T-helper 9 cell (primary cell): ENCODE measurements around the gene FHIT.

Experiments
- DNase-seq: peaks from one replicate; pipeline ENCODE4 v3.0.0-alpha.2; 2020

Gene FHIT

DNA sequence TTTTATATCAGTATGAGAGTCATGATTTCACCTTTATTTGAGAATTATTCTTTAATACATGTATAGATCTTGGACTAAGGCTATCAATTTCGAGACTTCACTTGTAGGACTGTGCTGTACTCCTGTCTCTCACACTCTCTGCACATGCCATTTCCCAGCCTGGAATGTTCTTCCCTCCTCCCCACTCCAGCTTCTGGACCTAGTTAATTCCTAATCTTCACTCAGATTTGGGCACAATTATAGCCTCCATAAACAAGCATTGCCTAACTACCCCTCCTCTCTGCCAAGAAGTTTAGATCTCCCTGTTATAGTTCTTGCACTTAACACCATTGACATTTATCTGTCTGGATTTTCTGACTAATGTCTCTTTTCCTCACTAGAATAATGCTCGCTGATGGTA lies 88.3 kb downstream of the FHIT start:
- no peak for DNase-seq

DNA sequence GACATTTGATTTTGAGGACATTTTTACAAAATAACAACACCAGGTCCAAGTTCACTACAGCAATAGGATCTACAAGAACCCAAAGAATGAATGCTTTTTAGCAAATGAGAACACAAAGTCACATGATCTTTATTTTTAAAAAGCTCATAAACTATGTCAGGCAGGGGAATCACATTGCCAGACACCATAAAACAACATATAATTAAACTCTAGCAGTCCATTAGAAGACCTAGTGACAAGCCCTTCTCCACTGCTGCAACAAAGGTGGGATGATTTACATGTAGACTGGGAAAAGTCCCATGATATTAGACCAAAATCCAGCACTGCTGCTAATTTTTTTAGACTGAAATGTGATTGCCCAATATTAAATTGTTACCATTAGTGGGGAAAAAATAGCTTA lies 92.6 kb downstream of the FHIT start:
- DNase-seq = no peak

DNA sequence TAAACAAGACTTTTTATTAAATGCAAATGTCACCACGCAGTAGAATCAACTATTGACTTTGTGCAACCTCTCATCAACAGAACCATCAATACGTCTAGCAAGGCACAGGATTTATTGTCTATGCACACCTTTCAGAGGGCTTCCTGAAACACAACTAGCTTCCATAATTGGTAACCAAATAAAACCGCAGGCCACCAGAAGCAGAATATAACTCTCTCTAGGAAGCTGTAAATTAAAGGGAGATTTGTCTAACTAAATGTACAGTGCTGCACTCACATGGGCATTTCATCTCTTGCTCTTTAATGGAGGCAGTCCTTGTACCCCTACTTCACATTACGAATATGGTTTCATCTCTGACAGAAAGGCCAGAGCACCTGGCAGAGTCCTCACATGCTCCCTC lies 93.0 kb downstream of the FHIT start:
- DNase-seq = no peak

DNA sequence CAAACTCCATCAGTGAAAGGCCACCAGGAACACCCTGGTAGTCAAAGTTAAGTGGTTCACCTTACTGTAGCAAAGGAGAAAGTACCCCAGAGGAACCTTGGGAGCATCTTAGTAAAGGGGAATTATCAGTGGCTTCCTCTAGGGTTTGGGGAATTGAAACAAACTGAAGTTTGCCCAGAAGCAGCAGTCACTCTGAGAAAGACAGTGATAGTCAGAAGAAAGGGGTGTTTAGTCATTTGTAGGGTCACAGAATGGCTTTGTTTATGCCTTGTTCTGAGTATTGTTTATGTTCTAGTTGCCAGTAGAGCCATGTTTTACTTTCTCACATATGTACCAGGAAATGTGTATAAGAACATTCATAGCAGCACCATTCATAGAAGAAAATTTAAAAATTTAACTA lies 93.8 kb downstream of the FHIT start:
- no peak for DNase-seq

DNA sequence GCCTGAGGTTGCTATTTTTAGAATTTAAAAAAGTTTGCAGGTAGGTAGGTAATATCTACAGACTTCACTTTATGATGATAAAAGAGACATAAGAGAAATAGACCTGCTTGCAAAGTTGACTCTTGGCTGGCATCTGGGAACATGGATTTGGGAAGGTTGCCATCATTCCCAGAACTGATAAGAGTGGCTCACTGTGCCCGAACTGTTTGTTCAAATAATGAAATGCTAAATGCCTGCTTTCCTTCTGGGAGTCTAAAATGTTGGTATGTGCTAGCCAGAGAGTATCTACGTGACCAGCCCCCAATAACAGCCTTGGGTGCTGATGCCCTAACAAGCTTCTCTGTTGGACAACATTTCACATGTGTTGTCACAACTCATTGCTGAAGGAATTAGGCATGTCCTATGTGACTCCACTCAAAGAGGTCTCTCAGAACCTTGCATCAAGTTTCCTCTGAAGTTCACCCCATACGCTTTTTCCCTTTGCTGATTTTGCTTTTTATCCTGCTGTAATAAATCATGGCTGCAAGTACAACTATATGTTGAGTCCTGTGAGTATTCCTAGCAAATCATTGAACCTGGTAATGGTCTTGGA lies 95.5 kb downstream of the FHIT start:
- no peak for DNase-seq

DNA sequence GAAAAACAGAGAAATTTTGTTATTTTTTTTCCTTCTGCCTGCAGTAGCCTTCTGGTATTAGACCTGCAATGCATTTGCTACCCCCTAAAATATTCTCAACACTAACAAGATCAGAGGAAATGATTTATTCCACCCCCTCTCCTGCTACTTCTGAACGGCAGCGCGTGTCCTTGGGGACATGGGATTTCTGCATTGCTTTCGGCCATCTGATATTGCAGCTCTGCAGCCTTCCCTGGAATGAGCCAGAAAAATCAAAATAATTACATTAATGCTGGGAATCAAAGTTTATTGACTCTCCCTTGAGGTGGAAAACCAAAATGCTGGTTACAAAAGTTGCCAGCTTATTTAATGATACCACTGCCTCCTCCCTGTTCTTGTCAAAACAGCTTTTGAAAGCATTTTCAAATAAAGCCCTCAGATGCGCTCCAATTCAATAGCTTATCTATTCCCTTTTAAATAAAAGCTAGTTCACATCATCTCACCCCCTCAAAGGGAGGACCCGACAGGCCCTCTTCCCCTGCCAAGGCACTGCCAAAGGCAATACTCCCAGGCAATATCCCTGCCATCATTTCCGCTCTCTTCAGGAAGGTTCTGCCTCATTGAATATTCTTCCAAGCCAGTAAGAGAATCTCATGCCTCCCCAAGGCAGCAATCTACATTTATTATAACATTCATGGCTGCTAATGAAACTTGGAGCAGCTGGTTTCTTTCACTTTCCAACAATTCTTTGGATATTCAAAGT lies 96.6 kb downstream of the FHIT start:
- no peak for DNase-seq

DNA sequence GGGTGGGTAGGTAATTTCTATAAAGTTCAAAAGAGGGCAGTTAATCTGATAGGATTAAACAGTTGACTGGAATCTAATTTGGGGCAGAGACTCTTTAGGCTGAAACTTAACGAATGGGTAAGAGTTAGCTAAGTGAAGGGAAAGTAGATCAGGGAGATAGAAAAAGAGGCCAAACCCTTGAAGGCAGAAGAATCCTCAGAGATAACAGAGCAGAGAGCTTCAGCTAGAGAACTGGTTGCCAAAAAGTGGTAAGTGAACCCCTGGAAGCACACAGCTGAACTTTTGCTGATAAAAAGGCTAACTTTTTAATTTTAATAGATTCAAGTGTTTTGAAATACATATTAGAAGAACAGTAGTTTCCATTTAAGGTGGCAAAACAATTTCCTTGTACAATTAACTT lies 99.2 kb downstream of the FHIT start:
- no peak for DNase-seq

DNA sequence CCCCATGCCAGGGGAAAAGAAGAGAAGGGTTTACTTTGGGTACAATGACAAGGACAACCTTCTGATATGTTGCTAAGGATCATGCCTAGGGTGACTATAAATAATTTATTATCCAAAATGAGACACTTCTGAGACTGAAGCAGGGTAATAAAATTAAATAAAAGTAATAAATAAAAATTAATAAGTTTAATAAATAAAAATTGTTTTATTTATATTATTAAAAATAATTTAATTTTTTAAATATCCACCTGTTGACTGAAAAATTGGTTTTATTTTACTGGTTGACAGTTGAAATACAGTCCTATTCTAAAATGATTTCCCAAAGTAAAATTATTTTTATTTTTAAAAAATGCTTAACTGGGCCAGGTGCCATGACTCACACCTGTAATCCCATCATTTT lies 102.0 kb downstream of the FHIT start:
- DNase-seq = no peak

DNA sequence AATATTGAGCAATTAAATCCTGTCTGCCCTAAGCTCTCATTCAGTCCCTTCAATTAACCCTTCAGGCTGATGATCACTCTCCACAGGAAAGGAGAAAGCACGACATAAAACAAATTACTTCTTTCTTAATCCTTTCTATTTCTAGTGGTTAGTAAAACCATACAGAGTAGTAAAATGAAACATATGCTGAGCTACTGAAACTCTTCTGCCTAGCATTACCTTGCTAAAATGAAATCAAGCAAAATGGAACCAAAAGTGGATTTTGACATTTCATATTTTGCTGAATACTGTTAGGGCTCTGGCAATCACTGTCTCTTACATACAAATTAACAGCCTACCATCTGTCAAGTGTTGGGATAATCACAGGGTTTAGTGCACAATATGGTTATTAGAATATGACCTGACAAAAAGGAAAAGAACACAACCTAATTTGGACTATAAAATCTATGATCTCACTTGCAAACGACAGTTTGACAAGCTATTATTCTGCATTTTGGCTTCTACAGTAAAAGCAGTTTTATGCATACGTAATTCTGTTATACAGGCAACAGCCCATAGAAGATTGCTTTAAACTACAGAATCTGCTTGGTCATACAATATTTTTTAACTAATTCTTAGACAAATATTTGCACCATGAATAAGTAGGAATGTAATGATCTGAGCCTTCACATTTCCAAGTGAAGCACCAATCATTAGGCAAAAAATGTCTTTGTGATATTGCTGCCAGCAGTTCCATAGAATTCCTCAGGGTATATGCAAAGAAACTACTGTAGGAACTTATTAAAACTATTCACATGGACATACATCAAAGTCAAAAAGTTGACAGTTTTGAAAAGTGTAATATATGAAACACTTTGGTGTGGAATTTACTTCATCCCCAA lies 105.0 kb downstream of the FHIT start:
- no peak for DNase-seq

DNA sequence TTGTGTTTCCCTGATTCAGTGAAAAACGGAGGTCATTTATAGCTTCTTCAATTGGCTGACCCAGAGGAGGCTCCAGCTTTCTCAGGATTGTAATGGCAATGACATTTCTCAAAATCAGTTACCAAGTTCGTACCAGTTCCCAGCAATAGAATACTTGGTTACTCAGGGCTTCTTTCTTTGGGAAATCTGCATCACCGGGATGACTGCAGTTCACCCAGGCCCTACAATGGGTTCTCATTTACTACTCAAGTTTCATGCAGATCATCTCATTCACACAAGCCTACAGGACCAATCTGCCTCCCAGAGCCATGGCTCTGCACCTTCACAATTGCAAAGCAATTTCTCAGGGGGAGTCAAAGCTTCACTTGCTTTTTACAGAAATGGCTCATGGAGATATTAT lies 109.6 kb downstream of the FHIT start:
- DNase-seq = no peak

DNA sequence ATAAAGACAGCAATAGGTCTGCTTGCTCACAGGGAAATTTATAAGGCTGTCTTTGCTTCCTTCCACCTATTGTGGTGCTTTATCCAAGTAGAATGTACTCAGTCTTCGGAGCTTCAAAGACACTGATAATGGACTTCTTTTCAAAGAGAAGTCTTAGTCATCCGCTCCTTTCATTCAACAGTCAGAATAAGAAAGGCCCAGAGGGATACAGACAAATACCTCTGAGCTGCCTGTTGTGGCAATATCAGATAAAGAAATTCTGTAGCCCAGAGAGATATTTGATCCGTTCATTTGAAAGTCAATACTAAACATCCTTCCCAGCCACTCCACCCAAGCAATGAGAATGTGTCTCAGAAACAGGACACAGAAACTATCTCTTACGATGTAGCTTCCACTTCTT lies 110.0 kb downstream of the FHIT start:
- no peak for DNase-seq

DNA sequence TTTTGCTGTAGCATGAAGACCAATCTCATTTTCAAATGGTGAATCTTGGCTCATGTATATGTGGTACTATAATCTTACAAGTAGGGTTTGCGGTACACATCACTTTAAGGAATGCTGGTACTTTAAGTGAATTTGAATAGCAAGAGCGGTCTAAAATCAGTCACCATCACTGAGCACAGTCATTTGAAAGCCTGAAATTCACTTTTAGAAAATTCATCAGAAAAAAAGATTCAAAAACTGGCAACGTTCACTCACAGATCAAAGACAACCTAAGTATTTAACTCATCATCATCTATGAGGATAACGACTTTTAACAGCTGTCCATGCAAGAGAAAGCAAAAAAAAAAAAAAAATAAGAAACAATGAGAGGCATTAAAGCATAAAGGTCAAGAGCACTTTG lies 111.6 kb downstream of the FHIT start:
- DNase-seq = no peak

DNA sequence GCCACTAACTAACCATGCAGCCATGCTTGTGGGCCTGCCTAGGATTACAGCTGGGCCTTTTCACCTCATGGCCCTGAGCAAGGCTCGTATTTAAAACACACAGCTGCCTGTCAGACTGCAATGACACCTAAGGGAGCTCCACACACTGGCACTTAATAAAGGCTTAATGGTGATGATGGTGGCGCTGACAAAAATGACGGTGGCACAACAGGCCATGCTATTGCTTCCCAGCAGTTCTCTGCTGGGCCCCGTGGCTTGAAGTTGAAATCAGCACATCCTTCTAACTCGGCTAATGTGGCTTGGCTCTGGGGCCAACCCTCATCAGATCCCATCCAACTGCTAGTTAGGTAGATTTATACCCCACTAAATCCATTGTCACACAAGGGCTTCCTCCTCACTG lies 112.9 kb downstream of the FHIT start:
- no peak for DNase-seq

DNA sequence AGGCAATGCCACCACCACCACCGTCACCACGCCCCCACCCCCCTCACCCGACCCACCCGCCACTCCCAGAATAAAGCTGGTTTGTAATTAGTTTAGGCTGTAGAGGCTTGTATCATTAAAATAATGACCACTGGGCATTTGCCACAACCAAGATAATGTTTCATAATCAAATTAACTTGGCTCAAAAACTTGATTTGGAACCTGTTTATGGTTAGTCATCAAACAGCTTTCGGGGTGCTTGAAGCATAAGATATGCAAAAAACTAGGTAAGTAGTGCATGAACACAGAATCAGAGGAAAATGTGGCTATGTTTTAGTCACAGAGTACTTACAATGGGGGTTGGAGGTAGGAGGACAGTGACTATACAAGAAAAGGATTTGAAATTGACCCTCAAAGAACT lies 115.1 kb downstream of the FHIT start:
- no peak for DNase-seq

DNA sequence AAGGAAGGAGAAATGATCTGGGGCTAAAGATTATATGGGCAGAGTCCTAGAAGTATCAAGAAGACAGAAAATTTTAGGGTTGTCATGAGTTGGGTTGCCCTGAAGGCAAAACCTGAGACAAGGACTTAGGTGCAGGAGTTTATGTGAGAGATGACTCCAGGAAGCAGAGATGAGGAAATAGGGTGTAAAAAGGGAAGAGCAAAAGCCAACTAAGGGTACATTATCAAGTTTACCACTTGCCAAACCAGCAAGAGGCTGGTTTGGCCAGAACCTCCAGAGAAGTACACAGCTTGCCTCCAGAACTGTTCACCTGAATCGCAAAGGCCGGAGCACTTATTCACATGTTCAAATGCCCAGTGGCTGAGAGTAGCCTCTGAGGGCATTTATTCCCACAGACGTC lies 116.7 kb downstream of the FHIT start:
- DNase-seq = no peak

DNA sequence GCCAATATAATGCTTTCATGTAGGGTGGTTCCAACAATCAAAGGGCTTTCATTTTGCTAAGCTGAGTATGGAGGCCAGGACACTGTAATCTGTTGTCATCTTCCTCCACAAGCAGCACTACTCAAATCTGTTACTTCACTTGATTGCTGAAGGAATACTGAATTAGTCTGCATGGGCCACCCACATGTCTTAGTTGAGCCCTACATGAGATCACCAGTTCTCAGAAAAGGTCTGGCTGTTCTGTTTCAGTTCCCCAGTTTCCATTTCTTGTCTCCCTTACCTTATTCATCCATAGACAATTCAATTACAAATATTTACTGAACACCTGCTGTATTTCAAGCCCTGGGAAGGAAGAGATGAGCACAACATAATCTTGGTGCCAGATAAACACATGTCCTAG lies 119.2 kb downstream of the FHIT start:
- DNase-seq = no peak

DNA sequence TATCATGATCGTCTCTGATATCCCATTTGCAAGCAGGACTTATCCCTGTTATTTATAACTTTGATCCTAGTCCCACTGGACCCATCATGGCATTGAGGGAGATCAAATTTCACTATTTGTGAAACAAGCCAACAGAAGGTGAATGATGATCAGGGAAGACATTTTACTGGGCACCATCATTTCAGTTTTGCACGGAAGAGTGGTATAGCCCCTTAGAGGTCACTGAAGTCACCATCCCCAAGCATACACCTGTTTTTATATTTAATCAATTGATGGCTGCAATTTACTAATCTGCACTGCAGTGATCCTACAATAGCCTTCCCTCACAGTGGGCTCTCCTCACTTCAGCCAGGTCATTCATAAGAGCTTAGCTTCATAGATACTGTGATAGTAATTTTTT lies 132.4 kb downstream of the FHIT start:
- no peak for DNase-seq

DNA sequence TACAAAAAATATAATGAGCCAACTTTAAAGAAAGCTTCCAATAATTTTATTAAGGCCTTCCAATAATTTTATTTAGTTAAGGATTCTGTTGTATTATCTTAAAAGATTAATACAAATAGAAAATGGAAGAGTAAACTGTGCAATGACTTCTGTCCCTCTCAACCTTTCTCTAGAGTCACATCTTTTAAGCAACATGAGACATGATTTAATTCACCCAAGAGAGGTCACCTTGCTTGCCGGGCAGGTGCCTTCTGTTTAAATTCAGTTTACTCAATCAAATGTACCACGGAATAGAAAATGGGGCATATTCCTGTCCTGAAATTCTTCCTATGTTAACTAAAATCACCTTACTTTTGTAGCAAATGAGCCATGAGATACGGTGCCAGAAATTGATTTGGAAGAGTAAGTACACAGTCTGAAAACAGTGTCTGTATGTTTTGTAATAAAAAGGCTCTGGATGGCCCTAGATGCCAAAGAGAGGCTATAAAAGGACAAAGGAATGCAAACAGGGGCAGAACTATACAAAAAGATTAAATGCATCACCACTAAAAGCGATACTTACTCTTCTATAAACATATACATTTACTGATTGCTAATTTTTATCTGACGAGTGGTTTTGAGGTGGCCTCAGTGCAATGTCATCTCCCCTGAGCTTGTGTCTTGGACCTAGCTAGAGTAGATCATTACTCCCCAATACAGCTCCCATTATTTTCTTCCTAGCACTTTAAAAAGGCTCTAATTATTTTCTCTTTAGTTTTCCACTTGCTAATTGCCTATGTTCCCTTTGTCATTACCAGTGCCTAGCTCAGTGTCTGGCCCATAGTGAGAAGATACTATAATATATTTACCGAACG lies 134.0 kb downstream of the FHIT start:
- DNase-seq = no peak

DNA sequence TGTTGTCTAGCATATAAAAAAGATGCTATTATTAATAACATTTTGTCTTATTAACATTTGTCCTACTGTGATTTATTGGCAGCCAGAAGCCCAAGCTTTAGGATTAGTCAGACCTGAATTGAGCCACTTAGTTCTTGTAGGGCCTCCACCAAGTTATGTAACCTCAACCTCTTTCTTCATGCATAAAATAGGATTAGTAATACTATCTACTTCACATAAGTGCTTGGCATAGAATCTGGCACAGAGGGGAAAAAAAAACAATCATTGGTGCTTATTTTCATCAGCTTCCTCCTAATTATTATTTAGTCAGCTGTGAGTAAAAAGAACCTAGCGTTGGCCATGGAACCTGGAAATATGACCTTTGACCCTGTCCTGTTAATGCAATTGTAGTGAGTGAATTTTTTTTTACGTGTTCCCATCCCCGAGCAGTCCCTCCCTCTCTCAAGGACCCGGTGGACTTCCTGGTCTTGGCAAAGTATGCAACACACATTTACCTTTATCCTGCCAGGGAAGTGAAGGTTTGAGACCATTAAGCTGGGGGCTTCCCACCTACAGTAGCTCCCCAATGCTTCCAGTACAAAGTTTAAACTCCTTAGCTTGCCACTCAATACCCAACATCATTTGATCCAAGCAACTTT lies 136.8 kb downstream of the FHIT start:
- DNase-seq = no peak

DNA sequence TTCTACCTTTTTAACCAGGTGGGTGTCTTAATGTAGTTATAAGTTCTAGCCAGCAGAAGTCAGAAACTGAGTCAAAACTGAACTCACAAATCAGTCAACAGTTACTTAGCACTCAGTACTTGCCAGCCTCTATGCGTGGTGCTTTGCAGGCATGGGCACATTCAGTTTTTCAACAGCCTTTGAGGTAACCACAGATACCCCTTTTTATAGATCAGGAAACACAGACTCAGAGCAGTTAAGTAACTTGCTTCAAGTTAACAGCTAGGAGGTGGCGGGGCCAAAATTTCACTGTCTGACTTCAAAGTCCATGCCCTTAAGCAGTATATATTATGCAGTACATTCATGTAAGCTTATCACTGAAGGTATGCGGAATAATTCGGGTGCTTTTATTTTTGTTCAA lies 139.4 kb downstream of the FHIT start:
- DNase-seq = no peak

DNA sequence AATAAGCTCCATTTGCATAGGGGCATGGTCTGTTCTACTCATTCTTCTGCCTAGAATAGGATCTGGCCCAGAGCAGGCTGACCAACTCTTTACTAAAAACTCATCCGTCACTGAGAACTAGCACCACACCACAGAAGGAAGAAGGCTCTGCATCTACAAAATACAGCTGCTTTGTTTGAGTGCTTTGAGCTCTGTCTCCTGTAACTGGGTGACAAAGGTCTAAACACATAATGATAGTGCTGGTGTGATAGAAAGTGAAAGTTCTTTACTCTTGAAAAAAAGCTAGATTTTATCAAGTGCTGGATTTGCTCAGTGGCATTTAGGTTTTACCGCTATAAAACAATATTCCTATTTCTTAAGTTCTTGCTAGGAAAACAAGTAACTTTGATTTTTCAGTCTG lies 140.7 kb downstream of the FHIT start:
- DNase-seq = no peak

DNA sequence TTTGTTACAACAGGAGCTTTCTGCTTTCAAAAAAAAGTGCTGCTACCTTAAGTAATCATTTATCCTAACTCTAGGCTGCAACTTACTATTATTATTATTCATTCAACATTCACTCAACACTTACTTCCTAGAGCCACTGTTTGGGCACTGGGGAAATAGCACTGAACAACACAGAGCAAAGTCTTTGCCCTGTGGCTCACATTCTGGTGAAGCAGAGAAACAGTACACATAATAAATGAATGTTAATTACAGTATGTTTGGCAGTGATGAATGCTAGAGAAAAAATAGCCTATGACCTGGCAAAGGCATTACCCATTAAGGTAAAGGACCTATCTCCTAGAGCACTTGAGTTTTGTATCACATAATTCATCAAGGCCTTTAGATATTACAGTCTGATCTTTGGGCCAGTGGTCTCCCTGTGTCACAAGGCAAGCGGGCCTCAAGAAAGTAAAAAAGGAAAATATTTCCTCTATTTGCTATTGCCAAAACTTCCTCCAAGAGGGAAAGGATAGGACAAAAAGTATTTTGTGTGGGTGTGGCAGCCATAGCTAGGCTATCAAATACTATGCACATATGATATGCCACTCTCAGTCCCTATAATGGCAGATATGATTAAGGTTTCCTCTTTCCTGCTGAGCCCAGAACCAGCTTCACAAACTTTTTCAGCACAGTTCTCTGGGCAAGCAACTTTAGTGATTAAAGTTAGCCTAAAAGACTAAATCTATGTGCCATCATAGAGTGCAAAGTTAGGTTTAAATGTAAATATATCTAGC lies 142.8 kb downstream of the FHIT start:
- DNase-seq = no peak
